ENCODE data around the gene BBC3.

Gene BBC3

GRCh38 chr19:47236072-47236675, 5.2 kb upstream of the BBC3 start:
- no peaks in the 10 kb centered on the region for H3K36me3 ChIP-seq (ENCODE audit: control insufficient read depth in 5 of 5, insufficient read depth in 5 of 5, low read length in 5 of 5)
- no peaks in the 10 kb centered on the region for H3K9me3 ChIP-seq (ENCODE audit: control insufficient read depth in 5 of 5, low read length in 5 of 5)
- H3K4me1 ChIP-seq (ENCODE audit: control insufficient read depth in 5 of 5, insufficient read depth in 5 of 5, low read length in 5 of 5), result peaks cover 4 to 36% (median 19%) of the 10 kb centered on the region in 5 donors
- no peak overlapping the region for H3K4me3 ChIP-seq (ENCODE audit: low read depth in 1 of 5, low read length in 5 of 5)
- H3K27me3 ChIP-seq (ENCODE audit: control insufficient read depth in 5 of 5, insufficient read depth in 4 of 5, low read length in 5 of 5), result peaks cover 8 to 13% (median 12%) of the 10 kb centered on the region in 5 donors
- no peak overlapping the region for H3K9ac ChIP-seq (ENCODE audit: low read length in 5 of 5)
- no peak overlapping the region for H3K27ac ChIP-seq (ENCODE audit: low read depth, low read length)

GRCh38 chr19:47232422-47233211, 1.6 kb upstream of the BBC3 start:
- Histone ChIP-seq H3K27me3 (ENCODE audit: control insufficient read depth in 5 of 5, insufficient read depth in 4 of 5, low read length in 5 of 5) (no peaks in the 10 kb centered on the region), H3K4me1 (ENCODE audit: control insufficient read depth in 5 of 5, insufficient read depth in 5 of 5, low read length in 5 of 5) (peaks cover 6 to 43% (median 37%) of the 10 kb centered on the region in 5 donors), H3K27ac (ENCODE audit: low read depth, low read length) (peak overlapping the region; percentile 1), H3K9me3 (ENCODE audit: control insufficient read depth in 5 of 5, low read length in 5 of 5) (no peaks in the 10 kb centered on the region), H3K4me3 (ENCODE audit: low read depth in 1 of 5, low read length in 5 of 5) (peak overlapping the region in 3 of 5 donors; percentile 1 to 48 (median 37)), H3K36me3 (ENCODE audit: control insufficient read depth in 5 of 5, insufficient read depth in 5 of 5, low read length in 5 of 5) (no peaks in the 10 kb centered on the region), H3K9ac (ENCODE audit: low read length in 5 of 5) (peak overlapping the region in 3 of 5 donors; percentile 20 to 26 (median 25))

GRCh38 chr19:47231215-47232054, 436 bp upstream of the BBC3 start:
- Histone ChIP-seq H3K4me1 (ENCODE audit: control insufficient read depth in 5 of 5, insufficient read depth in 5 of 5, low read length in 5 of 5) (peaks cover 8 to 55% (median 49%) of the 10 kb centered on the region in 5 donors), H3K27ac (ENCODE audit: low read depth, low read length) (peak overlapping the region; percentile 40), H3K4me3 (ENCODE audit: low read depth in 1 of 5, low read length in 5 of 5) (peak overlapping the region; percentile 75 to 84 (median 78)), H3K27me3 (ENCODE audit: control insufficient read depth in 5 of 5, insufficient read depth in 4 of 5, low read length in 5 of 5) (no peaks in the 10 kb centered on the region), H3K9ac (ENCODE audit: low read length in 5 of 5) (peak overlapping the region; percentile 44 to 82 (median 65)), H3K9me3 (ENCODE audit: control insufficient read depth in 5 of 5, low read length in 5 of 5) (no peaks in the 10 kb centered on the region), H3K36me3 (ENCODE audit: control insufficient read depth in 5 of 5, insufficient read depth in 5 of 5, low read length in 5 of 5) (no peaks in the 10 kb centered on the region)

GRCh38 chr19:47230054-47230920, 712 bp downstream of the BBC3 start:
- H3K4me3 ChIP-seq (ENCODE audit: low read depth in 1 of 5, low read length in 5 of 5), result peak overlapping the region; percentile 72 to 86 (median 78)
- no peaks in the 10 kb centered on the region for H3K27me3 ChIP-seq (ENCODE audit: control insufficient read depth in 5 of 5, insufficient read depth in 4 of 5, low read length in 5 of 5)
- peak overlapping the region; percentile 96 for H3K27ac ChIP-seq (ENCODE audit: low read depth, low read length)
- peak overlapping the region in 4 of 5 donors; percentile 51 to 82 (median 70) for H3K9ac ChIP-seq (ENCODE audit: low read length in 5 of 5)
- H3K4me1 ChIP-seq (ENCODE audit: control insufficient read depth in 5 of 5, insufficient read depth in 5 of 5, low read length in 5 of 5), result peaks cover 10 to 63% (median 55%) of the 10 kb centered on the region in 5 donors
- no peaks in the 10 kb centered on the region for H3K9me3 ChIP-seq (ENCODE audit: control insufficient read depth in 5 of 5, low read length in 5 of 5)
- H3K36me3 ChIP-seq (ENCODE audit: control insufficient read depth in 5 of 5, insufficient read depth in 5 of 5, low read length in 5 of 5), result no peaks in the 10 kb centered on the region

- Histone ChIP-seq H3K9ac (ENCODE audit: low read length in 5 of 5) (peak overlapping the region in 3 of 5 donors; percentile 12 to 82 (median 73)), H3K27ac (ENCODE audit: low read depth, low read length) (peak overlapping the region; percentile 96), H3K27me3 (ENCODE audit: control insufficient read depth in 5 of 5, insufficient read depth in 4 of 5, low read length in 5 of 5) (no peaks in the 10 kb centered on the region), H3K4me3 (ENCODE audit: low read depth in 1 of 5, low read length in 5 of 5) (peak overlapping the region; percentile 64 to 84 (median 75)), H3K4me1 (ENCODE audit: control insufficient read depth in 5 of 5, insufficient read depth in 5 of 5, low read length in 5 of 5) (peaks cover 10 to 63% (median 55%) of the 10 kb centered on the region in 5 donors), H3K36me3 (ENCODE audit: control insufficient read depth in 5 of 5, insufficient read depth in 5 of 5, low read length in 5 of 5) (no peaks in the 10 kb centered on the region), H3K9me3 (ENCODE audit: control insufficient read depth in 5 of 5, low read length in 5 of 5) (no peaks in the 10 kb centered on the region)
Measured at GRCh38 chr19:47229676-47230053, 1.3 kb downstream of the BBC3 start.

GRCh38 chr19:47228937-47229675, 1.9 kb downstream of the BBC3 start:
- H3K27me3 ChIP-seq (ENCODE audit: control insufficient read depth in 5 of 5, insufficient read depth in 4 of 5, low read length in 5 of 5), result no peaks in the 10 kb centered on the region
- peak overlapping the region in 3 of 5 donors; percentile 36 to 82 (median 73) for H3K9ac ChIP-seq (ENCODE audit: low read length in 5 of 5)
- H3K4me1 ChIP-seq (ENCODE audit: control insufficient read depth in 5 of 5, insufficient read depth in 5 of 5, low read length in 5 of 5), result peaks cover 10 to 63% (median 55%) of the 10 kb centered on the region in 5 donors
- peak overlapping the region; percentile 64 to 84 (median 75) for H3K4me3 ChIP-seq (ENCODE audit: low read depth in 1 of 5, low read length in 5 of 5)
- H3K9me3 ChIP-seq (ENCODE audit: control insufficient read depth in 5 of 5, low read length in 5 of 5), result no peaks in the 10 kb centered on the region
- H3K36me3 ChIP-seq (ENCODE audit: control insufficient read depth in 5 of 5, insufficient read depth in 5 of 5, low read length in 5 of 5), result no peaks in the 10 kb centered on the region
- H3K27ac ChIP-seq (ENCODE audit: low read depth, low read length), result peak overlapping the region; percentile 96

- Histone ChIP-seq H3K36me3 (ENCODE audit: control insufficient read depth in 5 of 5, insufficient read depth in 5 of 5, low read length in 5 of 5) (peaks cover 0 to 4% (median 0%) of the 10 kb centered on the region in 5 donors), H3K9ac (ENCODE audit: low read length in 5 of 5) (peak overlapping the region in 4 of 5 donors; percentile 32 to 85 (median 78)), H3K27ac (ENCODE audit: low read depth, low read length) (peak overlapping the region; percentile 96), H3K9me3 (ENCODE audit: control insufficient read depth in 5 of 5, low read length in 5 of 5) (no peaks in the 10 kb centered on the region), H3K27me3 (ENCODE audit: control insufficient read depth in 5 of 5, insufficient read depth in 4 of 5, low read length in 5 of 5) (no peaks in the 10 kb centered on the region), H3K4me1 (ENCODE audit: control insufficient read depth in 5 of 5, insufficient read depth in 5 of 5, low read length in 5 of 5) (peaks cover 10 to 63% (median 55%) of the 10 kb centered on the region in 5 donors), H3K4me3 (ENCODE audit: low read depth in 1 of 5, low read length in 5 of 5) (peak overlapping the region; percentile 66 to 84 (median 75))
Measured at GRCh38 chr19:47228168-47228936, 2.6 kb downstream of the BBC3 start.

GRCh38 chr19:47227352-47228167, 3.4 kb downstream of the BBC3 start:
- no peaks in the 10 kb centered on the region for H3K9me3 ChIP-seq (ENCODE audit: control insufficient read depth in 5 of 5, low read length in 5 of 5)
- H3K27ac ChIP-seq (ENCODE audit: low read depth, low read length), result peak overlapping the region; percentile 96
- H3K27me3 ChIP-seq (ENCODE audit: control insufficient read depth in 5 of 5, insufficient read depth in 4 of 5, low read length in 5 of 5), result no peaks in the 10 kb centered on the region
- peaks cover 0 to 4% (median 0%) of the 10 kb centered on the region in 5 donors for H3K36me3 ChIP-seq (ENCODE audit: control insufficient read depth in 5 of 5, insufficient read depth in 5 of 5, low read length in 5 of 5)
- H3K9ac ChIP-seq (ENCODE audit: low read length in 5 of 5), result peak overlapping the region in 4 of 5 donors; percentile 83 to 93 (median 86)
- peaks cover 10 to 61% (median 54%) of the 10 kb centered on the region in 5 donors for H3K4me1 ChIP-seq (ENCODE audit: control insufficient read depth in 5 of 5, insufficient read depth in 5 of 5, low read length in 5 of 5)
- H3K4me3 ChIP-seq (ENCODE audit: low read depth in 1 of 5, low read length in 5 of 5), result peak overlapping the region; percentile 61 to 84 (median 71)
